ENCODE results near the gene LAMTOR1.

The LAMTOR1 gene

DNA sequence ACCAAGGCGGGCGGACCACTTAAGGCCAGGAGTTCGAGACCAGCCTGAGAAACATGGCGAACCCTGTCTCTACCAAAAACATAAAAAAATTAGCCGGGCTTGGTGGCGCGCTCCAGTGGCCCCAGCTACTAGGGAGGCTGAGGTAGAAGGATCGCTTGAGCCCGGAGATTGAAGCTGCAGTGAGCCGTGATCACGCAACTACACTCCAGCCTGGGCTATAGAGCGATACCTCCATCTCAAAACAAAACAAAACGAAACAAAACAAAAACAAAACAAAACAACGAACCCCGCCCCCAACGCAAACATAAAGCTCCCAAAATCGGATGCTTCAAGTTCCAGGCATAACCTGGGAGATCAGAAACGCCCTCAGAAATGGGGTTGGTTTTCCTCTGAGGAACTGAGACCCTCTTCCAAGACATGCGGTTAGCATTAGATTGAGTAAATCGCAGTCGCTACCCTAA, 21.9 kb downstream of the LAMTOR1 start:
- DNase-seq (ENCODE audit: low spot score), result no peak

DNA sequence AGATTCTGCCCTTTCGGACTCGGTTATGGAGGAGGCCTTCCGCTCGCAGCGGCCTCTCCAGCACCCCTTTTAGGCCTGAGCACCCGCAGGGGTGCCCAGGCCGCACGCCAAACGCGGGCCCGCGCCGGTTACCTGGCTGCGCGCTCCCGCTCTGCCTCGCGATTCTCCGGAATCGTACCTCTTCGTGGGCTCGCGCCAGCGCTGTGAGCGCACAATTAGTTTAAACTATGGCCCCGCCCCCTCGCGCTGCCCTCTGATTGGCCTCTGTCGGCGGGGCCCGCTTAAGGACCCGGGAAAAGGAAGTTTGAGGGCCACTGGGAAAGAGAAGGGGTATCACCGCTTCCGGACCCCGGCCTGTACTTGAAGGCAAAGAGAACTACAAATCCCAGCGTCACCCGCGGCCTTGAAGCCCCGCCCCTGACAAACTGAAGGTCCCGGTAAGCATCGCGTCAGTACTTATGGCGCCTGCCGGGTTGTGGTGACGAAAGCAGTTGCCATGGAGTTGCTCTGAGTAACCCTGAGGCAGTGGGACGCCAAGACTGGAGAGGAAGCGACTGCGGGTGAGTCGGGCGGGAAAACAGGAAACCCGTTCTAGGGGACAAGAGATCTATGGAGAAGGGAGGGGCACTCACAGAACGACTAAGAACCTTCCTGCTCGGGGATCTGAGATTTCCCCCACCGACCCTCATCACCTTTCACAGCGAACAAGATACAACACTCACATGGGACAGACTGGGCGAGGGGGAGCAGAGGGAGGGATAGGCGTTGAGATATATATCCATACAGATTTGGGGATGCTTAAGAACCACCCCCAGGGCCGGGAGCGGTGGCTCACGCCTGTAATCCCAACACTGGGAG, 22.5 kb downstream of the LAMTOR1 start, which contains the start of the genes LRRC51 and NUMA1:
LRRC51 (plus strand) TSS at position 525 of the 858 bp plus-strand sequence. CDS start 8,234 bp downstream, outside the sequence.
NUMA1 (minus strand) TSS at position 217 of the 858 bp plus-strand sequence. CDS start 44,599 bp downstream, outside the sequence.
- DNase-seq (ENCODE audit: low spot score), result peak; percentile 99

DNA sequence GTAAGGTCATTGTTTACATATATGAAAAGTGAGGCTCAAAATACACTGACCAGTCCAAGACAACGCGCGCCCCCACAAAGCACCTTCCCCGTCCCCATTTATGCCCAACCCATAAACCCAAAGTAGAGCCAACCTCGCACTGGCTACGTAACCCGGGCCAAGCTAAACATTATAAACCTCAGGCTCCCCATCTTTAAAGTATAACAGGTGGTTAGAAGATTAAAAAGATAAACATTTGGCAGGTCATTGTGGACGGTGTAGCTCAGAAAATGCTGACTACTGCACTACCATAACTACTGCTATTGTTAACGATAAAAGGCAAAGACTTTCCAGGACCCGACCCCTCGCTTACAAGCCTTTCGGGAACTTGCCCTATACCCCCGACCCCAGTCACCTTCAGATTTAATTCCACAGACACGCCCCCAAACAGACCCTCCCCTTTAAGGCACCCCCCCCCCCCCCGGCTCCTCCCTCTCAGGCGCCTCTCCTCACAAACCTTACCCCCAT, 23.2 kb downstream of the LAMTOR1 start:
- peak; percentile 47 for DNase-seq (ENCODE audit: low spot score)

DNA sequence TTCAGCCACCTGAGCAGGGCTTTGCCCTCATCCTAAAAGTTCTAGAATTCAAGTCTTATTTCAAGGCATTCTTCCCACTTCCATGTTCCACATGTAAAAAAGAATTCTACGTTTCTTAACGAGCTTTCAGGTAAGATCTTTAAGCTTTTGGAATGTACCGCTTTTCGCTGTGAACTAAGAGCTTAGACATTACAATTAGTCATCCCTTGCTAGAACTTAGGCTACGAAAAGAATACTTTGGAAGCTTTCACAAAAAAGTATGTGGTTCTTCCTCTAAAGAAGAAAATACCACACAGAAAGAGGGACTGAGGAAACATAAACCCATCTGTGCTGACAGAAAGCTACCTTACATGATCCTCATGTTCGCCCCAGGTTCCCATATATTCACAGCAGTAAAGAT, 24.6 kb downstream of the LAMTOR1 start:
- DNase-seq (ENCODE audit: low spot score), result no peak

DNA sequence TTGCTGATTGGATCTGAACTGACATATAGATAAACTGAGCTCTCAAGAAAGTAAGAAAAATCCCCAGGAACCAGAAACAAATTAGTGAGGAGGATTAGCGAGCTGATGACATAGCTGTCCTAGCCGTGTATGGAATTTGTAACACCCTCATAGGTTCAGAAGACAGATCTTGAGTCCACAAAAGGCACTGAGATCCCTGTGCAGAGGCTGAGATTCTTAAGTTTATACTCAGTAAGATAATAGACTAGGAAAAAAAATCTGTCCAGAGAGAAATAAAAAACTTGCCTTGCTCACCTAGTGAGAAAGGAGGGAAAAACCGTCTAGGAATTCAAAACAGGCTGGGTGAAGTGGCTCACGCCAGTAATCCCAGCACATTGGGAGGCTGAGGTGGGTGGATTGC, 27.3 kb downstream of the LAMTOR1 start:
- no peak for DNase-seq (ENCODE audit: low spot score)

DNA sequence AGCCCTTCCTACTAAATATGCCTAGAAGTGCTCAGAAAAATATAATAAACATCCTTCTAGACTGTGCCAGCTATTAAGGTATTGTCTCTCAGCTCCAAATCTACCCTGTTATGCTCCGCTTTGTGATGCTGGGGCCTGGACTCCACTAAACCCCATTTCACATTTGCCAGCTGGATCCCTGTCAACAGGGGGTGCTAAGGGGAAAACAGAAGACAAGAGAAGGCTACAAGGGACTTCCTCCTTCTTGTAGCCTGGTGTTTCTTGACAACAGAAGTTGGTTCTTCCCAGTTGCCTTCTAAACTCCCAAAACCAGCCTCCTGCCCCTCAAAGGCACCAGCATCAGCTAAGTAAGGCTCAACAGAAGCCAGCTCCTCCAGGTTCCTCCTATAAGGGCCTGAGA, 28.0 kb downstream of the LAMTOR1 start:
- no peak for DNase-seq (ENCODE audit: low spot score)

DNA sequence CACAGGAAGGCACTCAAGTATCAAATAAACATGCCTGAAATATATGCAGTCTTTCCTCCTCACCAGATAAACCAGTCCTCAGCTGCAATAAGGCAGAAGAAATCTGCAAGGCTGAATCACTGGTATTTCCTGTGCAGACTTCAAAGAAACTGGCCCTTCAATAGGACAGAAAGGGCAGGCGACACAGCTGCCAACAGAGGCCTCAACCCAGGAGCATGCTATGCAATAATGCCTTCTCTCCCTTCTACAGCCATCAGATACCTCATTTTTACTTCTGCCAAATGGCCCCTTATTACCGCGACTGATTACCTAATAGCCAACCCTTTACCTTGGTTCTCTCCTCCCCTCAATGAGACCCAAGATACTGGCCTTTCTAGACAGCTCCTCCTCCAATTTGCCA, 30.7 kb downstream of the LAMTOR1 start:
- no peak for DNase-seq (ENCODE audit: low spot score)

DNA sequence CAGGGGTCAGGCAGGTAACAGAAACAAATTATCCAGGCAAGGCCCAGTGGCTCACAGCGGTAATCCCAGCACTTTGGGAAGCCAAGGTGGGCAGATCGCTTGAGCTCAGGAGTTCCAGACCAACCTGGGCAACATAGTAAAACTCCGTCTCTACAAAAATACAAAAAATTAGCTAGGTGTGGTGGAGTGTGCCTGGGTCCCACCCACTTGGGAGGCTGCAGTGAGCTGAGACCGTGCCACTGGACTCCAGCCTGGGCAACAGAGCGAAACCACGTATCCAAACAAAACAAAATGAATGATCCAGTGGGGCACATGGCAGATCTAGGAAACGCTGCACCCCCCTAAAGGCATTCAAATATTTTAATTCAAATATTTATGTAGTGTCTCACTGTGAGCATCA, 32.6 kb downstream of the LAMTOR1 start:
- DNase-seq (ENCODE audit: low spot score), result no peak

DNA sequence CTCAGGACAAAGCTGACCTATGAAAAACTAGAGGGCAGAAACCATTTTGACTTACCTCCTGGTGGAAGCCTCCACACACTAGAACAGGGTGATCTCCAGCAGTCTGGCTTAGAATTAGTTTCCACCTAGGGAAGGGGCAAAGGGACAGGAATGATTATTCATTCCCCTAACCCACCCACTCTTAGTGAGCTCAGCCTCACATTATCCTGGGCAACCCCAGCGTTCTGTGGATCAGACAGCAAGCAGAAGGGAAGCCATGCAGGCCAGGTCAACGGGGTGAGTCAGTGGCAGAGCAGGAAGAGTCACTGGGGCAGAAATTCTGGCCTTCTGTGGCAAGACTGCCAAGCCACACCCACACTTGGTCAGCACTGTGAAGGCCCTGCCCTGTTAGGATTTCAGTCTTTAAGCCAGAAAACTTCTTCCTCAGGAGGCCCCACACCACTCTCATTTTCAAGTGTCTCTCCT, 33.3 kb downstream of the LAMTOR1 start:
- peak; percentile 69 for DNase-seq (ENCODE audit: low spot score)

DNA sequence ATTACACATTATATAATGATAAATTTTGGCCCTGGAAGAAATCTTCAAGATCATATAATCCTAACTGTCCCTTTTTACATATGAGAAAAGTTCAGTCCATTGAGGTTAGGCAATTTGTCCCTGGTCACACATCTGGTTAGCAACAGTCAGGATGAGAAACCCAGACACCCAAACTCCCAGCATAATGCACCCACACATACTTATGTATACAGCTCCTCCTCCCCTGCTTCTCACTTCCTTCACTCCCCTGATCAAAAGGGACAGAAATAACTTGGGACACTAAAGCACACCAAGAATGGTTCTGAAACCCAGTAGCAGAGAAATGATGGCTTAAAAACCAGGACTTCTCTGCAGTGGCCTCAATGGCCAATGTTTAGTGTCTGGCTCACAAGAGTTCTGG, 33.9 kb downstream of the LAMTOR1 start:
- DNase-seq (ENCODE audit: low spot score), result no peak

DNA sequence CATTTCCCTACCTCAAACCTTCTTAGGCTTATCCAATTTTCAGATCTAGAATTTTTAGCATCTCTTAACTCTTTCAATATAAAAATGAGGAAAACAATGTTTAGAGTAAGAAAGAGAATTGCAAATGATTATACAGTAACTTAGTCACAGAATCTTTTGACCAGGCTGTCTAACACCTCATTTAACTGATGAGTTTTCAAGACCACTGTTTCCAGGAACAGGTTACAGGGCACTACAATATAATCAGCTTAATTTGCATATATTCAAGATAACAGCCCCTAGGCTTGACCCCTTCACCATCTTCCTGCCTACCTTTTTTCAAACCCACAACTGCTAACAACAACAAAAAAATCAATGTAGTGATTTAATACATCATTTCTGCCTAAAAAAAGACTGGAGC, 35.4 kb downstream of the LAMTOR1 start:
- no peak for DNase-seq (ENCODE audit: low spot score)

DNA sequence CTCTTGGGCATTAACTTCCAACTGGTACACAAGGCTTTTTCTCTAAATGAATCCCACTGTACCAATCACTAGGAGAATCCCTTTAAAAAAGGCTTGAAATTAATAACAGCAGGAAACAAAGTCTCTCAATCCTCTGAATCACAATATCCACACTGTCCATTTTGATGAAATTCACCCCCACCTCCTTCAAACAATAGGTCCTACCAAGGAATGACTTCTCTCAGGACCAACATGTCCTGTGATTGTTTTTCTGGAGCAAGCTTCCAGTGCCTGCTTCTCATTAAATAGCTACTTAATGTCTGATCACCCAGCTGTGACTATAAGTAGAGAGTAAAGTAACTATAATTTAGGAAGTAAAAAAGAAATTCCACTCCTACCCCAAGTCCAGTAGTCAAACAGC, 35.8 kb downstream of the LAMTOR1 start:
- DNase-seq (ENCODE audit: low spot score), result no peak

DNA sequence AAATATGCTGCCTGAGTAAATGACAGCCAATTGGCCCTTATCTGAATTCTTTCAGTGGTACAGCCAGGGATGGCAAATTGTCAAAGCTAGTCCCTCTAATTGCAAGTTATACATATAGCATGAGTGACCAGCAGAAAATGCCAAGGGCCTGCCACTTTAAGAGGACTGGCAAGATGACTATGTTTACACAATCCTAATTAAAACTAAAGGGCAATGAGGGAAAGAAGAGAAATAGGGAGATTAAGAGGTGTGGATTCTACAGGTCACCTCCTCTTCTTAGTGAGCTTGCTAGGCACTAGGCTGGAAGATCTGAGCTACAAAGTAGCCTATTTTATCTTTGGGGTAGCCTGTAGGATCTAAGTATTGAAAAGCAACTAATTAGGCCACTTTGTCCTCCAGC, 36.2 kb downstream of the LAMTOR1 start:
- no peak for DNase-seq (ENCODE audit: low spot score)

DNA sequence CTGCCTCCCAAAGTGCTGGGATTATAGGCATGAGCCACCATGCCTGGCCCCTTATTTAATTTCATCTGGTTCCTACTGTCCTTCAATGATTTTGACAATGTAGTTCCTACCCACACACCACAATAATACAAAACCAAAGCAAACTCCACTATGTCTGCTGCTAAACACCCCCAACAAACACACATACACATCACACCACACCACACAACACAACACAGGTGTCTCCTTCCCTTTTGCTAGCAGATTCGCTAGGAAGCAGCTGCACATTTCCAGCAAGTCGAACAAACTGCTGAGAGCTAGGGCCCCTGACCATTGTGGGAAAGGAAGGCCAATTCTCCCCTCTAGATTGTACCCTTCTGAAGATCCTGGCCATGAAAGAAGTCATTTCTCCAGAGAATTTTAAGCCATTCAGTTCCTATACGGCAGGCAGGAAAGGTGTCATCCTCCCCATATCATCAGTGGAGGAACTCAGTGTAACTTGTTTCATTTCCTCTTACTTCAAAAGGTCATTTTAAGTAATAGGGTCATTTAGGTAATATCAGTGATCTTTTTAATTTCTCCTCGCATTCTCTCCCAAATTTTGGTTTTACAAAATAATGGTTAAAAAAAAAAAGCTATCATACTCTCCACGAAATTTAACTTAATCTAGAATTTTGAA, 41.2 kb downstream of the LAMTOR1 start:
- no peak for DNase-seq (ENCODE audit: low spot score)

DNA sequence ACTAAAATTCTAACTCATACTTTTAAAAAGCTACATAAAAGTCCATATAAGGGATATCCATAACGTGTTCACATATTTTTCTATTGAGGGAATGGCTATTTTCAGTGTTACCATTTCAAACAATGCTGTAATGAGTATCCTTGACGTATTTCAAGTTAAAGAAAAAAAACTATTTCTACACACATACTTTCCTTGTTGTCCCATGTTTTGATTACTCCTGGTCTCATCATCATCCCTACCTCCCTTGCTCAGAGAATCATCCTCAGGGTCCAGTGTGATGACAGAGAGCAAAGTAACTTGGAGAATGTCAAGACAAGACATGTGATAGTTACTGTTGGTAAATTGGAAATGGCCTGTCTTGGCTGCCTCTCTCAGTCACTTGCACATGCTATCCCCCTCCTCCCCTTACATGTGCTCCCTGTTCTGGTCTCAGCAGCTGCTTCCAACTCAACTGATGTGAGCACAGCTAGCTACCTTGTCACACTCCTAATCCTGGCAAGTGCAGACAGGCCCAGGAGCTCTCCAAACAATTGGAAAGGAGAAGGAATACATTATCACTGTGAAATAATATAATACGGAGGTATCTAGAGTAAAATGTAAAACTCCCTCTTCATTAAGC, 44.6 kb downstream of the LAMTOR1 start:
- no peak for DNase-seq (ENCODE audit: low spot score)

DNA sequence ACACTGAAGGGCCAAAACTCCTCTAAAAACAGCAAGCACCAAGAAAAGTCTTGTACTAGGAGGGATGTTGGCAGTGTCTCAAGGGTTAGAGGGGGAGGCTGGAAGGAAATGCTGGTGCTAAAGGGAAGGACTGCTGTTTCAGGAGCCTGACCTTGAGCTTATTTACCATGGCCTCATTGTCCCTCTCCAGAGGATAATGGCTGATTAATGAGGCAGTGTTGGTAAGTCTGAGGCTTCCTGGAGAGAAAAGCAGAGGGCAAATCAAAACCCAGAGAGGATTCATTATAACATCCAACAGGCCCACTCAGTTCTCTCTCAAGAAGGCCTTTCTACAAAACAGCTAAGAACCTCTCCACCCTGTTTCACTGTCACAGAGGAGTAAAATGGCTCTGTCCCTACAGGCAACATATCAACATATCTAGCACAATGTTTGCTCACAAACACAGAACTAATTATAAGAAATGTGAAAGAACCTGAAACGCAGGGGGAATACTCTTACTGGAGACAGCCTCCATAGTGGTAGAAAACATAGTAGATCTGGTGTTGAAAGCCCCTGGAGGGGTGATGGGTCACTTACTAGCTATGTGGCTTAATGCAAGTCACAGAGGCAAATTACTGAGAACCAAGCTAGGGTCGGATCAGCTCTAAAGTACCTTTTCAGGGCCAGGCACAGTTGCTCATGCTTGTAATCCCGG, 54.2 kb downstream of the LAMTOR1 start:
- DNase-seq (ENCODE audit: low spot score), result no peak
